ENCODE data around the gene MUC13.

MUC13 gene

DNA sequence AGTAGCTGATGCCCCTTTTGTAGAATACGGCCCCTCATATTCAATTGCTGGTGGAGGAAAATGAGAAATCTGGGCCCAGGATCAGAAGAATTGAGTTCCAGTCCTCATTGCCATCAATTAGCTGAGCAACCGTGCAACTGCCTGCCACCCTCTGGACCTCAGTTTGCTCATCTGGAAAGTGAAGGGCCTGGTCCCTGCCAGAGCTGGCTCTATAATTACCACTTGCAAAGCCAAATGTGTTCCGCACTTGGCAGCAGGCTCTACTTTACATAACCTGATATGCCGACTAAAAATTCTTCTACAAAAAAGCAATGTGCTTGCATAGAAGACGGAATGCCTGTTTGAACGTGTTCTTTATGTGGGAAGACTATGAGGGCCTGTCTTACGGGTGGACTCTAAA, 38.8 kb downstream of the MUC13 start:
- no peak for DNase-seq

GRCh38 chr3:124893526-124893925, 41.0 kb downstream of the MUC13 start:
- no peak for DNase-seq

DNA sequence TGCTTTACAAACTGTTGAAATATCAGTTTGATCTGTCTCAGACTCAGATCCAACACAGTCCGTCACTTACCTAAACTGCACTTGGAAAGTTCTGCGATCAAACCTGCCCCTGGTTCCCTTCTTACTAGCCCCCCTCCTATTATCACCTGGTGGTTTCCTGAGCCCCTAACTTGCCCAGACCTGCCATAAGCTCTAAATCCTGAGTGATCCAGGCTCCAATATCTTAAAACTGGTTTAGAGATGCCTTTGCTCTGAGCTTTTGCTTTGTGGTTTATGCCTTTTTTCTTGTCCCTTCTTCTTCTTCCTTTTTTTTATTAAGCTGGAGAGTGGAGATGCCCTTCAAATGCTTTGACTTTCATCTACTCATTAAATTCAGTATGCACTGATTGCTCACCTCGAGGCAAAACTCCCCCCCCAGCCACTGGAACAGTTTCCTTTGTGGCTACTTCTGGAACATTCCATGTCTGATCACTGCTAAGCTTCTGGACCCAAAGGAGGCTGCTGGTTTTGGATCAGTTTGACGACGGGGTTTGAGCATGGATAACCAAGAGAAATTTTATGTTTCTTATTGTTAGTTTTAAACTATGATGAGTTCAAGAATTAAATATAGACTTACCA, 43.9 kb downstream of the MUC13 start:
- no peak for DNase-seq

- no peak for DNase-seq
These were observed 45.8 kb downstream of the MUC13 start for GRCh38 chr3:124888482-124889441.

DNA sequence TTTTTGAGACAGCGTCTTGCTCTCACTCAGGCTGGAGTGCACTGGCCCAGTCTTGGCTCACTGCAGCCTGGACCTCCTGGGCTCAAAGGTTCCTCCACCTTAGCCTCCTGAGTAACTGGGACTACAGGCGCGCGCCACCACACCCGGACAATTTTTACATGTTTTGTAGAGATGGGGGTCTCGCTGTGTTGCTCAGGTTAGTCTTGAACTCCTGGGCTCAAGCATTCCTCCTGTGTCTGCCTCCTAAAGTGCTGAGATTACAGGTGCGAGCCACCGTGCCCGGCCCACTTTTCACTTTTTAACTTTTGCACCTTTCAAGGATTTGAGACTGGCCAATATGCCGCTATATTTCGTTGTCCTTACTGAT, 46.6 kb downstream of the MUC13 start:
- DNase-seq = no peak

GRCh38 chr3:124887177-124887931, 47.2 kb downstream of the MUC13 start, which contains the start of gene ITGB5:
TSS of gene ITGB5 (minus strand) at chr3:124887365. CDS start at chr3:124887000, 365 bp downstream.
- no peak for DNase-seq

DNA sequence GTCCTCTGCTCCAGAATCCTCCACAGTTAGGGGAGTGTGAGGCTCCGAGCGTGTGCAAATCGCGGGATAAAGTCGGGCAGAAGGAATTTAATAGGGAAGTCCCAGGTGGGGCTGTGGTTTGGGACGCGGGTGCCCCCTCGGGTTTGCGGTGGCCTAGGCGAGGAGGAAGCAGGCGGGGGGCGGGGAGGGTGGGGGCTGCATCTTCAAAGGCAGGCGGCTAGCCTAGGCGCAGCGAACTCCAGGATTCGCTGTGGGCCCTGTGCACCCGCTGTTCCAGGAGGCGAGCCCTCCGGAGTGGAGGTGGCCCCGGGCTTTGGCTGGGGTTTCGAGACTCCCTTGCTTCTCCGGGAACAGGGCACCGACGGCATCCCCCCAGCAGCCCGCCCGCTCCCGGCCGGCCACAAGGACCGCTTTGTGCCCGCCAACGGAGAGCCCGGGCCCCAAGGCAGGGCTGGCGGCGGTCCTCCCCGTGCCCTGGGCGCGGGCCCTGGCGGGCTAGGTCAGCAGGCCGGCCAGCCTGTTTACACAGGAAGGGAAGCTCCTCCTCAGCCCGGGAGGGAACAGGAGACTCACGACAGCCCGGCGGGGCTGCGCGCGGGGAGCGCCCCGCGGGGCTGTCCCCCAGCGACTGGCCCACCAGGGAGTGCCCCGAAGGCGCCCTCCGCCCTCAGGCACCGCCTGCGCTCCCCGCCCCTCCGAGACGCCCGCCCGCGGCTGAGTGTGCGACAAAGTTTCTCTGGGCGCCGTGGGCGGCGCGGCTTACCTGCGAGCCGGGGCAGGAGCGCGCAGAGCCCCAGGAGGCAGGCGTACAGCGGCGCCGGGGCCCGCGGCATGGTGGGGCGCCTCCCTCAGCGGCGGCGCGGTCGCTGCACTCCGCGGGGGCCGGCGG, 48.1 kb downstream of the MUC13 start:
- DNase-seq = no peak

DNA sequence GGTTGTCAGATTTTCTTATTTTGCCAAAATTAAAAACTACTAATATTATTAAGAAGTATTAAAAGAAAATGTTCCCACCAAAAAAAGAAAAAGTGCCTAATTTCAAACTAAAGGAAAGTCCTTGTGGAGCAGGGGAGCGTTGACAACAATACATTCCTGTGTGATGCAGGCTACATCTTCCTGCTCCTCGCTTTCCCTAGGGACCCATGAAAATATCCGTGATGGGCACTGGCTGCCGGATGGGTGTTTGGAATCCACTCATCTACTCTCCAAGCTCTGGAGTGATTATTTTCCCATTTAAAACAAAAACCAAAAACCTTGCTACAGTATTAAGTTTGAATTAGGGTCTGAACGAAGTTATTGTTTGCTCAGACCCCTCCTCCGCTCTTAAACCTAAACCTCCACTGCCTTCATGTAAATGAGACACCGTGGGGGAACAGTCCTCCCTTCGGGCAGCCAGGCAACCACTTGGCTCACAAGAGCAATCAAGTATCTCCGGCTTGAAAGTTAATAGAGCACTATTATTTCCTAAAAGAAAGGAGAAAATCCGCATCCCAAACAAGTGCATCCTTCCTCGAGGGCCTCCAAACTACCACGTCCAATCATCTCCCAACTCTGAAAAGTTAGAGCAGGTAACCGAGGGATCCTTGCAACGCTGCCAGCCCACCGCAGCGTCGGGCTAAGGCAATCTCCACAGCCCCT, 48.9 kb downstream of the MUC13 start:
- DNase-seq = no peak

DNA sequence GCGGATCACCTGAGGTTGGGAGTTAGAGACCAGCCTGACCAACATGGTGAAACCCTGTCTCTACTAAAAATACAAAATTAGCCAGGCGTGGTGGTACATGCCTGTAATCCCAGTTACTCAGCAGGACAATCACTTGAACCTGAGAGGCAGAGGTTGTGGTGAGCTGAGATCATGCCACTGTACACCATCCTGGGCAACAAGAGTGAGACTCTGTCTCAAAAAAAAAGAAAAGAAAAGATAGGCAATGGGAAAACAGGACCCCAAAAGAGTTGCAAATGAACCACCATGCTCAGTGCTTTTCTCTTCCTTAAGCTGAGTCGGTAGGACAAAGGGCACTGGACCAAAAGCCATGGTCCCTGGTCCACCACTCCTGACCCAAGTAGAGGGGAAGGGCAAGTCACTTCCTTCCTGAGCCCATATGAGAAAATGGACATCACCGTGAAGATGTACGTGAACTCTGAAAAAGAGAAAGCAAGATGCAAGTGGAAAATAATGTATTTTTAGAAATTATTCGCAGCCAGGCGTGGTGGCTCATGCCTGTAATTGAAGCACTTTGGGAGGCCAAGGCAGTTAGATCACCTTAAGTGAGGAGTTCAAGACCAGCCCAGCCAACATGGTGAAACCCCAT, 50.0 kb downstream of the MUC13 start:
- no peak for DNase-seq

GRCh38 chr3:124883766-124884473, 50.6 kb downstream of the MUC13 start:
- no peak for DNase-seq

DNA sequence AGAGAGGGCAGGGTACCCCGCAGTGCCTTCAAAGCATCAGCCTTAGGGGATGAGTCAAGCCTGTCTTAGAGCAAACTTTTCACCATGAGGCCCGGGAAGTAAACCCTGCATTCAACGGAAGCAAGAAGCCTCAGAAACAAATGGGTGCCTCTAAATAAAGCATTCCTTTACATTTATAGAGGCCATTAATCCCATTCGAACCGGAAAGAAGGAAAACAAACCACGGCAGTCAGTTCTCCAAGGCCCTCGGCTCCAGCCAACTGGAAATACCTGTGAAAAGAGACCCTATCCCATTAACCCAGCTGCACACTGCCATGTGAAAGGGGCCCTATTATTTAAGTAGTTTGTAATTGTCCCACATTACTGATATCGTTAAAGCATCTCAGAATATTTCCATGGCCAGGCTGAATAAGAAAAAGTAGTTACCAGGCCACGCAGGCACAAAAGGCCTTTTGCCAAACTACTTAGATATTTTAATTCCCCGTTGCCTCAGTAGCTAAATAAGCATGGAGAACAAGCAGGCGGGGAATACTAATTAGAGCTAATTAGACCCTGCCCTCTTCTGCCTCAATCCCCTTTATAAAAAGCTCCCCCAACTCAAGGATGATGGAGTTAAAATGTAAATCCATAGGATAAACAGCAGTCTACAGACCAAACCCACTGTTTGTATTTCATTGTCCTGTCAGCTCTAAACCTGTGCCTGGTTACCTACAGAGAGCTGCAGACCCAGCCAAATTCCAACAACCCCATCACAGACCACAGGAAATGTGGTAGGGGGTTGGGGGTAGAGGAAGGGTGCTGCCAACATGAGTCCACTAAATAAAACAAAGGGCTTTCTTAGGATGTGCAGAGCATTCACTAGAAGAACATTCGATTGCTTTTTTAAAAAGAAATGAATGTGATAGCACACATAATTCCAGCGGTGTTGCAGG, 51.5 kb downstream of the MUC13 start:
- DNase-seq = no peak

- no peak for DNase-seq
These were observed 52.4 kb downstream of the MUC13 start for GRCh38 chr3:124881976-124882697.

DNA sequence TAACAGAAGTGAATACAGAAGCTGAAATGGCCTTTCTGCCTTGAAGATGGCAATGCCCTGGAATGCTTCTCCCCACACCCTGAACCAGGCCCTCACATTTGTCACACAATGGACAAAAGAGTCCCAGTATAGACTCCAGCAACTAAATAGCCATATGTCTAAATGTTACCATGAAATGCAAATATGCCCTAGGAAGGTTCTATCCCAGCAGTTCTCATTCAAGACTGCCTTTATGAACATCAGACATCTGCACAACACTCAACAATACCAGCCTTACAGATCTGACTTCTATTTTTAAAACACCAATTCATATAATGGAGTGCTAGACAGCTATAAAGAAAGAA, 55.2 kb downstream of the MUC13 start:
- DNase-seq = no peak

DNA sequence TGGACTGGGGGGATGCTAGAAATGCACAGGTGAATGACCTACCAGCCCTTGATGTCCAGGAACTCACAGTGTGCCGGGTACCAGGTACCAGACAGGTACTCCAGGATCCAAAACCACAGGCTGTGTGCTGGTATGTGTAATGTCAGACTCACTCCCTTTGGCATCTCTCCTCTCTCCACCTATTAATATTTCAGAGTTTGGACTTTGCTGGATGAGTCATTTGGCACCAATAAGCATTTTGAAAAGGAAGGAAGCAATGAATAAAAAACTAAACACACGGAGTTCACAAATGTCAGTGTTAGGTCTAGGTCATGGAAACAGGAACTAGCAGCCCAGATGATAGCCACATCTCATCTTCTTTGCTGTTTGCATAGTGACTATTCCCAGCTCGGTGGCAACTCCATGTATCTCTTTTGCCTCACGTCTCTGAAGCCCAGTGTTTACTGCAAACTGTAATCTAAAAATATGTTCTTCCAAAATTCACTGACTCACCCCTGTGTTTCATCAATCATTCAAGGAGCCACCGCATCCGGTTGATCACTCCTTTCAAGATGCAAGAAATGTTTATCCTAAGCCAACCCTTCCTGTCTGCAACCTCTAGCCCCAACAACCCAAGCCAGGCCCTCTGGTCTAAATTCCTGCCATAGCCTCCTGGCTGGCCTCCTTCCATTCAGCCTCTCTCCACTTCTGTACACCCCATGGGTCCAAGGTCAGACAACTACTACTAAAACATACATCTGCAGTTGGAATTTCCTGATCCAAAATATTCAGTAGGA, 55.8 kb downstream of the MUC13 start:
- DNase-seq = no peak

DNA sequence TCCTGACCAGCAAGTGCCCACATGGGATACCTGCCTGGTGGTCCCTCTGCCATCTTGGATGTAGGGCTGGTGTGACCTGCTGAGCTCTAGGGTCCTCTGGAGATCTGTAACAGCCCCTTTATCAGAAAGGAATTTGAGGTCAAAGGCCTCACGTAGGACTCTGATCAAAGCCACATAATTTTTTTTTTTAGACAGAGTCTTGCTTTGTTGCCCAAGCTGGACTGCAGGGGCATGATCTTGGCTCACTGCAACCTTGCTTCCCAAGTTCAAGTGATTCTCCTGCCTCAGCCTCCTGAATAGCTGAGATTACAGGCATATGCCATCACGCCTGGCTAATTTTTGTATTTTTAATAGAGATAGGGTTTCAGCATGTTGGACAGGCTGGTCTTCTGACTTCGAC, 56.9 kb downstream of the MUC13 start:
- DNase-seq = no peak

- no peak for DNase-seq
These were observed 58.1 kb downstream of the MUC13 start for GRCh38 chr3:124876401-124876878.

- DNase-seq = no peak
These were observed 61.3 kb downstream of the MUC13 start for GRCh38 chr3:124873226-124873625.

DNA sequence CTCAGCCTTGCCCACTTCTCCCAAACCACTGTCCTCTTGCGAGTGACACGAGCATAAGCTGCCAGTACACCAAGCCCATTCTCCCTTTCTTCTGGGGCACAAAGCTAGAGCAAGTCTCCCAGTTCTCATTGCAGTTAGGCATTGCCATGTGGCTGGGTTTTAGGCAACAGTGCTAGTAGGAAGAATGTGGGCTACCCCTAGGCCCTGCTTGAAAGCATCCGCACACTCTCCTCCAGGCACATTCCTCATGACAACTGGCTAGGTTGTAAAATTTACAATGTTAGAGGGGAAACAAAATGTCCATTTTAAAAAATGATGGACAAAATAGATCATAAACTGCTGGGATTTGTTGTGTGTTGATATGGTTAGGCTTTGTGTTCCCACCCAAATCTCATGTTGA, 67.0 kb downstream of the MUC13 start:
- no peak for DNase-seq
